GM08714 (cell line): ENCODE data around the gene DEPP1.

Source experiments
- H3K4me3 ChIP-seq: fragments of 200-500 bp; sonication (Bioruptor generic); 2 replicates; pipeline ENCODE4 v1.5.1; 2014; ENCODE audit warnings: mild to moderate bottlenecking, low read length, inconsistent platforms
- ZNF274 ChIP-seq: IDR thresholded peaks from 2 replicates; pipeline ENCODE4 v1.6.1; 2012; ENCODE audit warnings: mild to moderate bottlenecking, low read depth, low read length

Gene DEPP1

DNA sequence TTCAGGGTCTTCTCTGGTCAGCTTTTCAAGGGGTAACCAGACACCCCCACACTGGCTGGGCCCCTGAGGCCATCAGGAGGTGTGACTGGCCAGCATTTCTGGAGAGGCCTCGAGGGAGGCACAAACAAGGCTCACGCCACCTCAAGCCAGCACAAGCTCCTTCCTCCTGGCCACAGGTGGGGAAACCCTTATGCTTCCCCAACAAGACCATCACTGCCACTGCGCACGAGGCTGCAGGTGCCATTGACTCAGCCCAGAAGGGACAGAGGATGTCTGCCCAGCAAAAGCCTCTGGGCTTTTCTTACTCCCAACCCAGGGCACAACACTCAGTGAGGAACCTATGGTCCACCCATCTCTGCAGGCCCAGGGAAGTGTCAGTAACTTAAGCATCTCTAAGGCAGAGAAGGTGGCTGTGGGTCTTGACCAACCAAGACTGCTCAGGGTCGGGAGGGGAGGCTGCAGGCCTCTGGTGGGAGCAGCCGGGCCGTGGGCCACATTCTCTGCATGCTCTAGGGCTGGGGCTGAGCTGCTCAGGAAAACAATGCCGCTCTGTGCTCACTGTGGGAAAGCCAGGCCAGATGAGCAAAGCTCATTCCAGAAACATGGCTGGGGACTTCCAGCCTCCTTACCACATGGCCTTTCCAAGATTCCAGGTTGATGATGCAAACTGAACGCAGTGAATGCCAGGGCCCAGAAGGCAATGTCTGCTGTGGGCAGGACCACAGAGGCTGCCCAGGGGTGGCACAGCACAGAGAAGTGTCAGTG is 43.2 kb downstream of the DEPP1 start:
- TF ChIP-seq ZNF274, result no peak
- H3K4me3 ChIP-seq, result no peak overlapping the region

DNA sequence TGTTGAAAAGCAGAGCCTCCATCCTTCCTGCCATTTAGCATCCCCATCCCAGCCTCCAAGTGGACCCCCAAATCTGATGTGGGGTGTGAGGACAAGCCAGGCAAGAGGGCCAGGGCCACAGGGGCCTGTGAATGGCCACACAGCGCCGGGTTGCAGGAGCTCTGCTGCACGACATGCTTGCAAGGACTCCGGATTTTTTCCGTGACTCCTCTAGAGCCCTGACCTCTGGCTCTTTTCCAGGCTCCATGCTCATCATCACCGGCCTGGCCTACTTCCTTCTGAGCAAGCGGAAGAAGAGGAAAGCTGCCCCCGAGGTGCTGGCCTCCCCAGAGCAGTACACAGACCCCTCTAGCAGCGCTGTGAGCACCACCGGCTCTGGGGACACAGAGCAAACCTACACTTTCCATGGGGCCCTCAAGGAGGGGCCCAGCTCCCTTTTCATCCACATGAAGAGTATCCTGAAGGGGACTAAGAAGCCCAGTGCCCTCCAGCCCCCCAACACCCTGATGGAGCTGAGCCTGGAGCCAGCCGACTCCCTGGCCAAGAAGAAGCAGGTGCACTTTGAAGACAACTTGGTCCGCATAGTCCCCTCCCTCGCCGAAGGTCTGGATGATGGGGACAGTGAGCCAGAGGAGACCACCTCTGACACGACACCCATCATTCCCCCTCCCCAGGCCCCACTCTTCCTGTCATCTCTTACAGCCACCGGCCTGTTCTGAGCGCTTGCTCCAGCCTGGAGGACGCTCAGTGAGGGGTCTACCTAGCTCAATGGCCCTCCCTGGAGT is 44.0 kb downstream of the DEPP1 start:
- H3K4me3 ChIP-seq, result no peak overlapping the region
- no peak for TF ChIP-seq ZNF274

DNA sequence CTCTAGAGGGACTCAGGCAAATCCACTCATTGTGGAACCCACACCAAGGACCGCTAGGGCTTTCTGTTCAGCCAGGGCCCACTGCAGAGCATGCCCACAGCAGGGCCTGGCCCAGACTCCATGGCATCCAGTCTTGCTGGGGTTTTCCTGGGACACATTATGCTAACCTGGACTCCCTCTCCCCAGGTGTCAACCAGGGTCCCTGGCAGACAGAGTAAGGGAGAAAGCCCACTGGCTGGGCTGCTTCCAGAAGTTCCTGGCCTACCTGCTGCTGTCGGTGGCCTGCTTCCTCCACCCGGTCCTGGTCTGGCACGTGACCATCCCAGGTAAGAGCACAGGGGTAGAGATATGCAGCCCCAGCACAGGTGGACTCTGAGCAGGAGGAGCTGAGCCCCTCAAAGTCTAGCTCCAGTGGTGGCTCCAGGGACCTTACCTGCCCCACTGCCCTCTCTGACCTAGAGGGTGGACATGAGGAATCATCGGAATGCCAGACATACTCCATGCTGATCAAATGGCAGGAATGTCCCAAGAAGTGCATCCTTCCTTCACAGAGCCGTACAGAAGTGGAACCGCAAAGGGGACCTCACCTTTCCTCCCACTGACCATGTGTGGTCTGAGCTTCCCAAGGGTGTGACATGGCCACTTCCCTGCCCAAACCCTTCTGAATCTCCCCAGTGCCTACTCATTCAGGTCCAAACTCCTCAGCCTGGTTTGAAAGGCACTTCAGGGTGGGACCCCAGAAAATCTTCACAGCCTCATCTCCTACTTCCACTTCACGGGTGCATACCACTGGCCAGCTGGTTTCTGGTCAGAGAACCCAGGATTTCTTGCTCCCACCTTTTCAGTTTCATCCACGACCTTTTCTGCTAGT is 44.9 kb downstream of the DEPP1 start:
- no peak overlapping the region for H3K4me3 ChIP-seq
- TF ChIP-seq ZNF274, result no peak

DNA sequence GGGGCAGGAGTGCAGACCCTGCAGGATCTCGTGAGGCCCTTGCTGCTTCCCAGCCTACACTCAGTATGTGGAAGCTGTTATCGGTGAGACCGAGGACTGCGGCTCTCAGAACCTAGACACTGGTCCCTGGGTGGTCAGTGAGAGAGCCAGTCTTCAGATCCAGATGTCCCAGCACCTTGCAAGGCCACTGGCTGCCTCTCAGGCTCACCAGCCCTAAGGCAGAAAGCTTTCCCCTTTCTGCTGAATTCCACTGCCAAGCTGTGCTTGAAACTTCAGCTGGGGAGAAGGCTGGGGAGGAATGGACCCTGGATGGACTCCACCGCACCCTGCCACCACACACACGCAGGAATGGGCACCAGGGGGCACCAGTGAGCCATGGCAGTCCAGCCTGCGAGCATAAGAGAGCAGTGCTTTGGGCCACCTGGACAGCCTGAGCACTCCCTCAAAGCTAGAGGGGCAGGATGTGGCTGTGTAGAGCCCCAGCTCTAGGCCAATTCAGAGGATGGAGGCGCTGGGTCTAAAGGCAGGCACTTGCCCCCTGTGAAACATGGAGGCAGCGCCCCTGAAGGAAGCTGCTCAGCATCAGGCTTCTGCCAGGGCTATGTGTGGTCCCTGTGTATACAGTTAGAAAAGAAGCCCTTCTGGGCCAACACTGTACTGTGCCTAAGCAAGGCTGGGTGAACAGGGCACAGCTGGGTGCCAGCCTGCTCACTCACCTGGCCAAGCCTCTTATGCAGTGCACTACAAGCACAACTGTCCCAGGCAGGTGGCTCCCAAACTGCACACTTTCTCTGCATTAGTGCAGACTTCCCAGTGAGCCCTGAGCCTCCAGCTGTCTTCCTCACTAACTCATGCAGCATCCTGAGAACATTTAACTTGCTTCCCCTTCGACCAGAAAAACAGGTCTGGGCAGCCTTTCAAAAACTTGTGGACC is 45.8 kb downstream of the DEPP1 start:
- H3K4me3 ChIP-seq, result no peak overlapping the region

DNA sequence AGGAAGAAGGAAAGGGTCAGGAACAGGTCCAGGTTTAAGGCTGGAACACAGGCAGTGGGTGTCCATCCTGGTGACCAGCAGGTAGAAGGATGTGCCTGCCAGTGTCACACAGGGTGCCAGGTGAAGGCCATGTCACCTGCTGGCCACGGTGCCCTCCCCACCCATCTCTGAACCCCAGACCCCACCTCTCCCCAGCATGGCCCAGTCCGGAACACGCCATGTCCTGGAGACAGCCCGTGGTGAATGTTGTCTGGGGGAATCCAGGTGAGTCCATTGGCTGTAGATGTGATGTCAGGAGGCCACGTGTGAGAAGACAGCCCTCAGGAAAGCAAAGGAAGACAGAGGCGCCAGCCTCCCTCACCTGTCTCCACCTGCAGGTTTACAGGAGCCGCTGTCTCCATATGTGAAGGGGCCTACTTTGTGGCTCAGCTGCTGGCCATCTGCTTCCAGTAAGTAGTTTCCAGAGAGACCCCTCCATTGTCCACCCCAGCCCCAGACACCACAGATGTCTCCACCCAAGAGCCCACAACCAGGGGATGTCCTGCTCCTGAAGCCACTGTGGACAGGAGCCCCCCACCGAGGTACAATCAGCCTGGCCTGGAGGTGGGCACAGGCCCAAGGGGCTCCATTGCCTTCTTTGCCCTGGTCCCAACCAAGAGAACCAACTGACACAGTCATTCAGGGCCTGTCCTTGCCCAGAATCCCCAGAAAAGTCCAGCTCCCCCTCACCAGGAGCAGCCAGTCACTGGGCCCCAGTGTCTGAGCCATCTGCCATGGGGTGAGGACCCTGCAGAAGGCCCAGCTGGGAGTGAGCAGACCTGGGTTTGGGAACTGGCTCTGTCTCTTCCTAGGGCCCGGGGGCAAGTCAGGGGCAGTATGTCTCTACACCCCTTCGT is 46.7 kb downstream of the DEPP1 start:
- no peak overlapping the region for H3K4me3 ChIP-seq
- TF ChIP-seq ZNF274, result no peak

More for the DNA sequence above, 45.8 kb downstream of the DEPP1 start:
- TF ChIP-seq ZNF274, result no peak

- H3K4me3 ChIP-seq, result no peak overlapping the region
- no peak for TF ChIP-seq ZNF274
These were observed 47.5 kb downstream of the DEPP1 start for GRCh38 chr10:44930904-44931620.

GRCh38 chr10:44929356-44930255 is 49.0 kb downstream of the DEPP1 start:
- no peak overlapping the region for H3K4me3 ChIP-seq
- TF ChIP-seq ZNF274, result no peak

GRCh38 chr10:44928462-44928861 is 50.1 kb downstream of the DEPP1 start:
- H3K4me3 ChIP-seq, result no peak overlapping the region
- TF ChIP-seq ZNF274, result no peak

DNA sequence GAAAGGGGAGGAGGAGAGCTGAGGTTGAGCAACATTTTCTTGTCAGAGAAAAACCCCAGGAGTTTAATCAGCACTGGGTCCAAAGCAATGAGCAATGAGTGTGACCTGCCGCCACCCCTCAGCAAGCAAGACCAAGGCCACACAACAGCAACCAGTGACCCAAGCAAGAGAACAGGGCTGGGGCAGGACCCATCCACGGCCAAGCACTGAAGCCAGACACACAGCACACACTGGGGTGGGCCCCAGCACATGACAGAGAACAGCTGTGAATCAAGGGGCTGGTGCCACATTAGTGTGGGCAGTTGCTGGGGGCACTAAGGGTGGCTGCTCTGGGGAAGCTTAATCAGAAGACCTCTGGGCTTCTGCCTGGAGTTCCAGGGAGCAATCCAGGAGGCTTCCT is 51.3 kb downstream of the DEPP1 start:
- no peak overlapping the region for H3K4me3 ChIP-seq
- TF ChIP-seq ZNF274, result no peak

DNA sequence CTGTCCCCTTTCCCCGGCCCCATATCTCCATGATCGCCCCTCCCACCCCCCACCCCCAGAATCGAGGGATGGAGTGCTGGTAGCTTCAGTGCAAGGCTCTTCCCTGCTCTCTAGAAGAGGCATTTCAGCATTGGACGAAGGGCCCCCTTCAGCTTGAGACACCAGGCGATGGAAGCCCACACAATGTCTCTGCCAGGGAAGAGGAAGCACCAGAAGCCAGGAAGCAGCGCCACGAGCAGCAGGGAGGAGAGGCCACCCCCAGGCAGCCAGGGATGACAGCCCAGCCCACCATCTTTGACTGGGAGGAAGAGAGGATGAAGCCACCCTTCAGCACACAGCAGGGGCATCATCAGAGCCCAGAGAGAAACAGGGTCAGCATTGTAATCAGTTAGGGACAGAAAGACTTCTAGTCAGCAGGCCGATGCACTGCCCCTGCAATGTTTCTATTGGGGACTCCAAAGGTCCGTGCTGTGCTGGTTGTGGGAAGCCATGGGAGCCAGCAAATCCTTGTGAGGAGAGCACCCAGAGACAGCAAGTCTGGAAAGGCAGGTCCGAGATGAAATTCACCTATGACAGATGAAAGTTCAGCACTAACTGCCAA is 51.8 kb downstream of the DEPP1 start:
- no peak overlapping the region for H3K4me3 ChIP-seq
- TF ChIP-seq ZNF274, result no peak
